ENCODE measurements around the gene ACTRT1.

- TF ChIP-seq CTCF (conservative IDR thresholded peaks at IDR 0.05) (no peak), EZH2 (IDR thresholded peaks at IDR 0.05; ENCODE audit: low read depth) (no peak)
Measured at GRCh38 chrX:128020701-128021100, 31.5 kb downstream of the ACTRT1 start.
